ENCODE results near the gene DNM2. TPM values are rescaled to one million over a fixed set of nuclear protein-coding genes. Genes with fewer than 3 reads are reported as not detected.

Gene DNM2
- total and polyA plus RNA-seq, 10 of the 15 experiments (the other 5 are each of a cell fraction or from before 2014, with no cell fraction given) = 1.2 to 146 (median 68.9) TPM

GRCh38 chr19:10669246-10669645 lies 48.6 kb upstream of the DNM2 start:
- no TSS peak for BruUV-seq (replicated peaks)
- FAIRE-seq = no peak

More at GRCh38 chr19:10669246-10669645, 48.6 kb upstream of the DNM2 start:
- RAD21 ChIA-PET (ENCODE audit: unreplicated experiment) = no interaction called here
- TF ChIP-seq DPF2 (IDR thresholded peaks at IDR 0.05) = no peak
- no peak for TF ChIP-seq ZNF274 (IDR thresholded peaks at IDR 0.05; ENCODE audit: insufficient read depth, insufficient read length)
- no peak for TF ChIP-seq MAX (IDR thresholded peaks at IDR 0.05; ENCODE audit: low read depth, low read length)
- TF ChIP-seq ELK1 (IDR thresholded peaks at IDR 0.05; ENCODE audit: low read depth, low read length) = no peak
- TF ChIP-seq POLR2AphosphoS5 (IDR thresholded peaks at IDR 0.05; ENCODE audit: low read length) = peak; percentile 38; the same call in 1 of the 2 replicates
- no peak for TF ChIP-seq ATF3 (IDR thresholded peaks at IDR 0.05; ENCODE audit: borderline replicate concordance, extremely low read depth, low read depth, low read length)
- TF ChIP-seq ETV6 (conservative IDR thresholded peaks at IDR 0.05 in 1 of 2, IDR thresholded peaks at IDR 0.05 in 1 of 2; ENCODE audit: borderline replicate concordance in 1 of 2, low read depth in 1 of 2) = no peak
- no peak for TF ChIP-seq ASH2L (IDR thresholded peaks at IDR 0.05; ENCODE audit: borderline replicate concordance, low read depth)
- no peaks in the 10 kb centered on the region for H3K9me3 ChIP-seq (replicated peaks; ENCODE audit: control insufficient read depth, insufficient read depth, low read length)
- no peaks in the 10 kb centered on the region for H3K27me3 ChIP-seq (replicated peaks in 1 of 2; ENCODE audit: control insufficient read depth in 2 of 2, insufficient read depth in 2 of 2, low read length in 1 of 2)
- ATAC-seq = no peak
- H3K79me2 ChIP-seq (ENCODE audit: control insufficient read depth, insufficient read depth, low read length) = peaks cover 70% of the 10 kb centered on the region
- CTCF ChIA-PET = interaction anchor here (1.6 kb wide), 1 partner anchor 84 kb away, joined by 6 read pairs; no protein-coding TSS in a partner anchor
- no peak for DNase-seq (ENCODE audit: low read depth, low spot score)
- H3K4me2 ChIP-seq (ENCODE audit: control insufficient read depth, insufficient read depth) = no peak overlapping the region
- H3K4me3 ChIP-seq = no peak overlapping the region
- H3K36me3 ChIP-seq (ENCODE audit: control insufficient read depth in 2 of 2, insufficient read depth in 2 of 2, low read length in 1 of 2) = peaks cover 23 to 39% of the 10 kb centered on the region in 2 experiments
- WGBS (ENCODE audit: insufficient coverage, insufficient replicate concordance, low lambda C conversion rate, missing lambda C conversion rate) = 77% methylated on average over 6 of the region's 6 CpGs
- POLR2A ChIA-PET = interaction anchor here (0.6 to 0.7 kb wide), 2 partner anchors 13 to 138 kb away, joined by 3 to 4 read pairs; no protein-coding TSS in a partner anchor
- H2AFZ ChIP-seq (ENCODE audit: control insufficient read depth, low read depth, low read length) = no peak overlapping the region
- H3K4me1 ChIP-seq (ENCODE audit: control insufficient read depth, insufficient read depth, low read length) = peaks cover 14% of the 10 kb centered on the region
- peaks cover 17% of the 10 kb centered on the region for H4K20me1 ChIP-seq (ENCODE audit: control insufficient read depth, insufficient read depth)
- no peak overlapping the region for H3K9ac ChIP-seq (ENCODE audit: control insufficient read depth, insufficient read depth, low read length)
- intact Hi-C loops (cut with micrococcal nuclease; ENCODE audit: unreplicated experiment) (no loop called here), in situ Hi-C loops (cut with MboI) (no loop called here)
- no peak overlapping the region for H3K27ac ChIP-seq (ENCODE audit: control insufficient read depth, insufficient read depth)
- SMC1A ChIA-PET (ENCODE audit: uncharacterized antibody, unreplicated experiment) = no interaction called here
